ENCODE results near the gene BIVM. TPM values are rescaled to one million over a fixed set of nuclear protein-coding genes. Genes with fewer than 3 reads are reported as not detected.

BIVM gene
- polyA plus RNA-seq, 1 of the 3 experiments (the other 2 are of a cell fraction): 8.8 TPM

DNA sequence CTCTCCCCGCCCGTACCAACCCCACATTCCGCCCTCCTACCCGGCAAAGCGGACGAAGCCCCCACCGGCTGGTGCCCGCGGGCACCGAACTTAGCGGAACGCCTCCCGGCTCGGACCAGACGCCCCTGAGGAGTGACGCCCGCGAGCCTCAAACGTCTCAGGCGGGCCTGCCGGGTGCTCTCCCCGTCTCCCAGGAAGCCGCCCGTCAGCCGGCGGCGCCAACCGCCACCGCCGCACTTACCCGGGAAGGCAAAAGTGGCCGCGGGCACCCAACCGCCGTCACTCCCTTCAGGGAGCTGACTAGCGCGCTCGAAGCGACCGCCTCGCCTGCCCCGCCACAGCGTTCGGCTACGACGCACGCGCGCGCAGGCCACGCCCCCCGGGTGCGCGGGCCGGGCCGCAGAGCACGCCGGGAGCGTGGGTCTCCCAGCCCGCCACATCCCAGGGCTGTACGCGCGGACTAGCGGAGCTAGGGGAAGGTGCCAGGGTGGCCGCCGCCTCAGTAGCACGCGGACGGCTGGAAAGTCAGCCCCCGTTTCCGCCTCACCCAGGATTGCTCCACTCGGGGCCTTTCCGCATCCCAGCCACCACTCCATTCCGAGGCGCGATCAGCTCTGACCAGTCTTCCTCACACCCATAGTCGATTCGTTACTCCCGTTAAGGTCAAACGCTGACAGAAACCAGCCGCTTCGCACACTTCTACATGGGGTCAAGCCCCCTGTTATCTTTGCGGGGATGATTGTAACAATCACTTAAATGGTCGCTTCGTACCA, 25.3 kb upstream of the BIVM start, which contains the start of gene TEX30:
TEX30 (minus strand) TSS at position 346 of the 773 bp plus-strand sequence. CDS start 3,760 bp downstream, outside the sequence.
- peak within 1 kb of the TSS; percentile 77 for H3K9ac ChIP-seq
- H3F3A ChIP-seq (replicated peaks; ENCODE audit: insufficient read depth): peaks cover 5% of the 10 kb centered on the region
- WGBS (ENCODE audit: low lambda C conversion rate): 10% methylated on average over 40 of the region's 85 CpGs
- peak within 1 kb of the TSS; percentile 80 to 91 for H3K4me3 ChIP-seq (ENCODE audit: low read depth in 2 of 2, low read length in 1 of 2)
- no peaks in the 10 kb centered on the region for H3K36me3 ChIP-seq (replicated peaks in 1 of 2; ENCODE audit: control insufficient read depth in 1 of 2, insufficient read depth in 2 of 2, low read length in 1 of 2)
- peak within 1 kb of the TSS; percentile 89 for H3K4me2 ChIP-seq
- peak within 1 kb of the TSS; percentile 77 to 88 for H3K27ac ChIP-seq (ENCODE audit: low read depth in 2 of 2, low read length in 1 of 2)
- no peaks in the 10 kb centered on the region for H4K20me1 ChIP-seq (ENCODE audit: insufficient read depth)
- peaks cover 21% of the 10 kb centered on the region; the same call in 1 of the 2 replicates for H3K79me2 ChIP-seq (ENCODE audit: insufficient read depth)
- CTCF ChIA-PET: interaction anchor here (1.0 to 2.0 kb wide), 3 partner anchors 26 to 74 kb away, joined by 3 to 6 read pairs (median 4); partner anchors contain the start of gene ERCC5
- H2AFZ ChIP-seq (ENCODE audit: low read depth): peak within 1 kb of the TSS; percentile 94
- POLR2A ChIA-PET: interaction anchor here (0.6 to 2.0 kb wide), 4 partner anchors 21 to 1804 kb away, joined by 3 to 7 read pairs (median 3); partner anchors contain the start of gene ERCC5
- DNase-seq: peak; percentile 97
- H3K9me2 ChIP-seq: no peaks in the 10 kb centered on the region
- no peaks in the 10 kb centered on the region for H3K9me3 ChIP-seq
- no peaks in the 10 kb centered on the region for H3K27me3 ChIP-seq (ENCODE audit: insufficient read depth)
- H3K4me1 ChIP-seq (ENCODE audit: control insufficient read depth in 1 of 2, insufficient read depth in 2 of 2, low read depth in 1 of 2, low read length in 1 of 2): peaks cover 0 to 11% of the 10 kb centered on the region in 2 experiments; a peak in 2 of 4 replicates
- TF ChIP-seq, protein P1, sequence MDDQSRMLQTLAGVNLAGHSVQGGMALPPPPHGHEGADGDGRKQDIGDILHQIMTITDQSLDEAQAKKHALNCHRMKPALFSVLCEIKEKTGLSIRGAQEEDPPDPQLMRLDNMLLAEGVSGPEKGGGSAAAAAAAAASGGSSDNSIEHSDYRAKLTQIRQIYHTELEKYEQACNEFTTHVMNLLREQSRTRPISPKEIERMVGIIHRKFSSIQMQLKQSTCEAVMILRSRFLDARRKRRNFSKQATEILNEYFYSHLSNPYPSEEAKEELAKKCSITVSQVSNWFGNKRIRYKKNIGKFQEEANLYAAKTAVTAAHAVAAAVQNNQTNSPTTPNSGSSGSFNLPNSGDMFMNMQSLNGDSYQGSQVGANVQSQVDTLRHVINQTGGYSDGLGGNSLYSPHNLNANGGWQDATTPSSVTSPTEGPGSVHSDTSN (IDR thresholded peaks at IDR 0.05): peak; percentile 4; the same call in 1 of the 2 replicates
- TF ChIP-seq REST (IDR thresholded peaks at IDR 0.05; ENCODE audit: low read depth, low read length): 0 out of 2 replicates have a peak, but pooled peaks have one; percentile 13
- TF ChIP-seq RAD21 (IDR thresholded peaks at IDR 0.05; ENCODE audit: low read length): peak; percentile 12; the same call in 1 of the 2 replicates
- TF ChIP-seq EP300 (IDR thresholded peaks at IDR 0.05; ENCODE audit: borderline replicate concordance in 1 of 2, low read depth in 1 of 2, low read length in 1 of 2): no peak
- no peak for TF ChIP-seq YY1 (IDR thresholded peaks at IDR 0.05; ENCODE audit: low read depth)
- no peak; the same call in 1 of the 2 replicates for TF ChIP-seq NFIC (IDR thresholded peaks at IDR 0.05; ENCODE audit: borderline replicate concordance)
- TF ChIP-seq ELF1 (IDR thresholded peaks at IDR 0.05): no peak
- TF ChIP-seq FOXM1 (IDR thresholded peaks at IDR 0.05; ENCODE audit: low read depth): no peak
- TF ChIP-seq TEAD4 (IDR thresholded peaks at IDR 0.05; ENCODE audit: borderline replicate concordance, insufficient read depth): peak; percentile 10; the same call in 1 of the 2 replicates
- no peak for TF ChIP-seq JUND (IDR thresholded peaks at IDR 0.05)
- TF ChIP-seq POLR2AphosphoS5 (IDR thresholded peaks at IDR 0.05; ENCODE audit: low read depth, low read length): peak; percentile 91
- peak; percentile 47 for TF ChIP-seq CHD2 (IDR thresholded peaks at IDR 0.05; ENCODE audit: low read length, partially characterized antibody)
- no peak for TF ChIP-seq RXRA (IDR thresholded peaks at IDR 0.05; ENCODE audit: borderline replicate concordance, low read depth)
- no peak for TF ChIP-seq FOXJ3 (CRISPR knock-in tag; IDR thresholded peaks at IDR 0.05)
- TF ChIP-seq TCF12 (IDR thresholded peaks at IDR 0.05): no peak
- TF ChIP-seq, protein P2, sequence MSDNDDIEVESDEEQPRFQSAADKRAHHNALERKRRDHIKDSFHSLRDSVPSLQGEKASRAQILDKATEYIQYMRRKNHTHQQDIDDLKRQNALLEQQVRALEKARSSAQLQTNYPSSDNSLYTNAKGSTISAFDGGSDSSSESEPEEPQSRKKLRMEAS (IDR thresholded peaks at IDR 0.05; ENCODE audit: low read depth): peak; percentile 86; the same call in 1 of the 2 replicates
- no peak for TF ChIP-seq USF2 (IDR thresholded peaks at IDR 0.05; ENCODE audit: borderline replicate concordance, low read depth, low read length)
- peak; percentile 77; the same call in 1 of the 2 replicates for TF ChIP-seq SIN3A (IDR thresholded peaks at IDR 0.05; ENCODE audit: borderline replicate concordance, low read depth, low read length)
- no peak for TF ChIP-seq EZH2phosphoT487 (IDR thresholded peaks at IDR 0.05; ENCODE audit: borderline replicate concordance, low read depth)
- TF ChIP-seq MEF2A (IDR thresholded peaks at IDR 0.05; ENCODE audit: borderline replicate concordance, low read depth): no peak
- no peak for TF ChIP-seq RCOR1 (IDR thresholded peaks at IDR 0.05; ENCODE audit: low read length)
- peak; percentile 67 for TF ChIP-seq TAF1 (IDR thresholded peaks at IDR 0.05; ENCODE audit: borderline replicate concordance, low read depth, low read length)
- TF ChIP-seq GABPA (IDR thresholded peaks at IDR 0.05; ENCODE audit: low read depth): no peak
- TF ChIP-seq, protein P3, sequence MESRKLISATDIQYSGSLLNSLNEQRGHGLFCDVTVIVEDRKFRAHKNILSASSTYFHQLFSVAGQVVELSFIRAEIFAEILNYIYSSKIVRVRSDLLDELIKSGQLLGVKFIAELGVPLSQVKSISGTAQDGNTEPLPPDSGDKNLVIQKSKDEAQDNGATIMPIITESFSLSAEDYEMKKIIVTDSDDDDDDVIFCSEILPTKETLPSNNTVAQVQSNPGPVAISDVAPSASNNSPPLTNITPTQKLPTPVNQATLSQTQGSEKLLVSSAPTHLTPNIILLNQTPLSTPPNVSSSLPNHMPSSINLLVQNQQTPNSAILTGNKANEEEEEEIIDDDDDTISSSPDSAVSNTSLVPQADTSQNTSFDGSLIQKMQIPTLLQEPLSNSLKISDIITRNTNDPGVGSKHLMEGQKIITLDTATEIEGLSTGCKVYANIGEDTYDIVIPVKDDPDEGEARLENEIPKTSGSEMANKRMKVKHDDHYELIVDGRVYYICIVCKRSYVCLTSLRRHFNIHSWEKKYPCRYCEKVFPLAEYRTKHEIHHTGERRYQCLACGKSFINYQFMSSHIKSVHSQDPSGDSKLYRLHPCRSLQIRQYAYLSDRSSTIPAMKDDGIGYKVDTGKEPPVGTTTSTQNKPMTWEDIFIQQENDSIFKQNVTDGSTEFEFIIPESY (IDR thresholded peaks at IDR 0.05; ENCODE audit: borderline replicate concordance, low read depth): no peak
- TF ChIP-seq NRF1 (IDR thresholded peaks at IDR 0.05; ENCODE audit: low read depth, low read length): peak; percentile 90

All from SK-N-SH (cell line).